ENCODE measurements around the gene TMEM92. TPM values are rescaled to one million over a fixed set of nuclear protein-coding genes. Genes with fewer than 3 reads are reported as not detected.
A peak's percentile ranks its signal among the peaks of the same experiment; 100 is the strongest.

TMEM92 gene
- total and polyA plus RNA-seq, 5 donors: not detected

GRCh38 chr17:50255766-50256635, 18.3 kb upstream of the TMEM92 start:
- ATAC-seq (no peak), DNase-seq (no peak)
- H3K4me1 ChIP-seq (ENCODE audit: control insufficient read depth, insufficient read depth, low read length): no peaks in the 10 kb centered on the region
- no peaks in the 10 kb centered on the region for H3K9me3 ChIP-seq (ENCODE audit: control insufficient read depth, low read length)
- intact Hi-C loops (cut with DNase I): no loop called here
- no peak overlapping the region for H3K4me3 ChIP-seq (ENCODE audit: low read length)
- no peaks in the 10 kb centered on the region for H3K27me3 ChIP-seq (ENCODE audit: control insufficient read depth, insufficient read depth)
- 83% methylated on average over 12 of the region's 12 CpGs for WGBS
- no peak overlapping the region for H3K27ac ChIP-seq (ENCODE audit: low read length)

- H3K27me3 ChIP-seq (ENCODE audit: control insufficient read depth, insufficient read depth): no peaks in the 10 kb centered on the region
- WGBS: 82% methylated on average over 10 of the region's 10 CpGs
- no peak overlapping the region for H3K27ac ChIP-seq (ENCODE audit: low read length)
- no peaks in the 10 kb centered on the region for H3K4me1 ChIP-seq (ENCODE audit: control insufficient read depth, insufficient read depth, low read length)
- intact Hi-C loops (cut with DNase I): no loop called here
- DNase-seq (no peak), ATAC-seq (no peak)
- H3K4me3 ChIP-seq (ENCODE audit: low read length): no peak overlapping the region
- no peaks in the 10 kb centered on the region for H3K9me3 ChIP-seq (ENCODE audit: control insufficient read depth, low read length)
These were observed 17.2 kb upstream of the TMEM92 start for GRCh38 chr17:50256826-50257618.

- Histone ChIP-seq H3K9me3 (ENCODE audit: control insufficient read depth, low read length) (no peaks in the 10 kb centered on the region), H3K4me1 (ENCODE audit: control insufficient read depth, insufficient read depth, low read length) (no peaks in the 10 kb centered on the region), H3K4me3 (ENCODE audit: low read length) (no peak overlapping the region), H3K27ac (ENCODE audit: low read length) (no peak overlapping the region), H3K27me3 (ENCODE audit: control insufficient read depth, insufficient read depth) (no peaks in the 10 kb centered on the region)
- DNase-seq: peak in 2 of 3 donors; percentile 60 to 80
- WGBS: 55% methylated on average over 15 of the region's 15 CpGs
- ATAC-seq: peak; percentile 61 to 66
- intact Hi-C loops (cut with DNase I): no loop called here
These were observed 16.5 kb upstream of the TMEM92 start for GRCh38 chr17:50257676-50258224.

- DNase-seq (no peak), ATAC-seq (peak in 1 of 2 donors; percentile 6)
- H3K4me3 ChIP-seq (ENCODE audit: low read length): no peak overlapping the region
- H3K27me3 ChIP-seq (ENCODE audit: control insufficient read depth, insufficient read depth): no peaks in the 10 kb centered on the region
- H3K9me3 ChIP-seq (ENCODE audit: control insufficient read depth, low read length): no peaks in the 10 kb centered on the region
- H3K4me1 ChIP-seq (ENCODE audit: control insufficient read depth, insufficient read depth, low read length): no peaks in the 10 kb centered on the region
- WGBS: 52% methylated on average over 13 of the region's 13 CpGs
- H3K27ac ChIP-seq (ENCODE audit: low read length): no peak overlapping the region
- intact Hi-C loops (cut with DNase I): no loop called here
These were observed 15.4 kb upstream of the TMEM92 start for GRCh38 chr17:50258647-50259476.

GRCh38 chr17:50259477-50260324, 14.6 kb upstream of the TMEM92 start:
- H3K4me3 ChIP-seq (ENCODE audit: low read length): no peak overlapping the region
- no peak overlapping the region for H3K27ac ChIP-seq (ENCODE audit: low read length)
- 53% methylated on average over 19 of the region's 19 CpGs for WGBS
- H3K4me1 ChIP-seq (ENCODE audit: control insufficient read depth, insufficient read depth, low read length): no peaks in the 10 kb centered on the region
- no peaks in the 10 kb centered on the region for H3K27me3 ChIP-seq (ENCODE audit: control insufficient read depth, insufficient read depth)
- H3K9me3 ChIP-seq (ENCODE audit: control insufficient read depth, low read length): no peaks in the 10 kb centered on the region
- intact Hi-C loops (cut with DNase I): no loop called here
- DNase-seq: no peak
- no peak for ATAC-seq

GRCh38 chr17:50260501-50260911, 13.8 kb upstream of the TMEM92 start:
- ATAC-seq (no peak), DNase-seq (no peak)
- WGBS: 72% methylated on average over 6 of the region's 6 CpGs
- intact Hi-C loops (cut with DNase I): no loop called here
- Histone ChIP-seq H3K27me3 (ENCODE audit: control insufficient read depth, insufficient read depth) (no peaks in the 10 kb centered on the region), H3K4me3 (ENCODE audit: low read length) (no peak overlapping the region), H3K27ac (ENCODE audit: low read length) (no peak overlapping the region), H3K9me3 (ENCODE audit: control insufficient read depth, low read length) (no peaks in the 10 kb centered on the region), H3K4me1 (ENCODE audit: control insufficient read depth, insufficient read depth, low read length) (no peaks in the 10 kb centered on the region)

GRCh38 chr17:50261051-50261915, 13.0 kb upstream of the TMEM92 start:
- Histone ChIP-seq H3K9me3 (ENCODE audit: control insufficient read depth, low read length) (no peaks in the 10 kb centered on the region), H3K4me3 (ENCODE audit: low read length) (no peak overlapping the region), H3K27ac (ENCODE audit: low read length) (no peak overlapping the region), H3K4me1 (ENCODE audit: control insufficient read depth, insufficient read depth, low read length) (no peaks in the 10 kb centered on the region), H3K27me3 (ENCODE audit: control insufficient read depth, insufficient read depth) (no peaks in the 10 kb centered on the region)
- DNase-seq: no peak
- no peak for ATAC-seq
- intact Hi-C loops (cut with DNase I): no loop called here
- WGBS: 76% methylated on average over 15 of the region's 15 CpGs

- no peak overlapping the region for H3K27ac ChIP-seq (ENCODE audit: low read length)
- no peak for ATAC-seq
- H3K4me1 ChIP-seq (ENCODE audit: control insufficient read depth, insufficient read depth, low read length): peaks cover 2% of the 10 kb centered on the region
These were observed 12.1 kb upstream of the TMEM92 start for GRCh38 chr17:50262001-50262794.

More at GRCh38 chr17:50262001-50262794, 12.1 kb upstream of the TMEM92 start:
- no peak for DNase-seq
- no peaks in the 10 kb centered on the region for H3K9me3 ChIP-seq (ENCODE audit: control insufficient read depth, low read length)
- WGBS: 85% methylated on average over 14 of the region's 14 CpGs
- intact Hi-C loops (cut with DNase I): no loop called here
- H3K27me3 ChIP-seq (ENCODE audit: control insufficient read depth, insufficient read depth): no peaks in the 10 kb centered on the region
- no peak overlapping the region for H3K4me3 ChIP-seq (ENCODE audit: low read length)
